ENCODE measurements around the gene LHX6. TPM values are rescaled to one million over a fixed set of nuclear protein-coding genes. Genes with fewer than 3 reads are reported as not detected.

Gene LHX6
- total and polyA plus RNA-seq, 9 of the 15 experiments (the other 6 are each of a cell fraction or from before 2014, with no cell fraction given): 2.8 to 16.3 (median 7.9) TPM

DNA sequence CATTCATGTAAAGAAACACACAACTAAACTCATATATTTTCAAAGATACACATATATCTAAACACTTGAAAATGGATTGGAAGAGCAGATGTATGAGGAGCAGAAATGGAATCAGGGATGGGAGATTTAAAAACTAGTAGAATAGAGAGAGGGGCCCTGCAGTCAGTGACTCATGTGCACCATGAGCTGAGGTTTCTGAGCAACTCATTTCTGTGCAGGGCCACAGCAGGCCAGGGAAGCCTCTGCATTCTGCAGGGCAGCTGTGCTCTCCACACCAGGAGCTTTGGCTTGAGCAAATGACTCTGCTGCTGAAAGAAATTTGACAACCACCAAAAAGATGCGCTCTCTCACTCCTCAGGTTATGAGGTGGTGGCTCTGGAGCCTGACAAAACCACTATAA is 27.1 kb downstream of the LHX6 start:
- BruUV-seq (replicated peaks): no TSS peak
- POLR2A ChIA-PET: interaction anchor here (0.6 to 1.1 kb wide), 2 partner anchors 21 to 589 kb away, joined by 3 to 4 read pairs; no protein-coding TSS in a partner anchor
- Histone ChIP-seq H3K4me2 (ENCODE audit: insufficient read depth, low read length) (no peak overlapping the region), H3K4me3 (no peak overlapping the region), H2AFZ (ENCODE audit: low read depth, low read length) (no peak overlapping the region), H3K9me3 (replicated peaks; ENCODE audit: control insufficient read depth, insufficient read depth, low read depth, low read length) (no peaks in the 10 kb centered on the region), H3K27ac (ENCODE audit: extremely low read depth, low read depth, low read length) (no peak overlapping the region), H3K9ac (ENCODE audit: insufficient read depth in 1 of 2, low read depth in 2 of 2, low read length in 2 of 2) (no peak overlapping the region), H3K36me3 (ENCODE audit: control insufficient read depth, insufficient read depth, low read length) (peaks cover 31% of the 10 kb centered on the region; the same call in 2 of the 3 replicates), H3K79me2 (ENCODE audit: control insufficient read depth, insufficient read depth, low read length) (no peaks in the 10 kb centered on the region), H3K4me1 (replicated peaks in 1 of 2; ENCODE audit: control insufficient read depth in 2 of 2, insufficient read depth in 2 of 2, low read length in 2 of 2) (no peaks in the 10 kb centered on the region), H3K9me1 (ENCODE audit: control insufficient read depth, insufficient read depth, low read length) (no peaks in the 10 kb centered on the region), H4K20me1 (replicated peaks; ENCODE audit: control insufficient read depth, insufficient read depth, low read length) (0 out of 2 replicates have a peak, but pooled peaks cover 4% of the 10 kb centered on the region), H3K27me3 (ENCODE audit: control insufficient read depth in 2 of 2, insufficient read depth in 2 of 2, low read length in 2 of 2) (no peaks in the 10 kb centered on the region)
- 100% methylated on average over 1 of the region's 1 CpG for WGBS (ENCODE audit: insufficient coverage, low coverage, missing lambda C conversion rate)
- FAIRE-seq (no peak), DNase-seq (ENCODE audit: extremely low read depth in 1 of 4, low spot score in 3 of 4) (no peak), ATAC-seq (no peak)
- TF ChIP-seq NRF1 (conservative IDR thresholded peaks at IDR 0.05 in 1 of 2, IDR thresholded peaks at IDR 0.05 in 1 of 2) (no peak), CCAR2 (IDR thresholded peaks at IDR 0.05; ENCODE audit: low read depth, low read length) (no peak), ATF1 (CRISPR knock-in tag; IDR thresholded peaks at IDR 0.05) (no peak), ATF1 (tag; IDR thresholded peaks at IDR 0.05) (no peak), IRF2 (CRISPR knock-in tag; IDR thresholded peaks at IDR 0.05) (no peak), MCM7 (IDR thresholded peaks at IDR 0.05) (no peak), KLF6 (CRISPR knock-in tag; IDR thresholded peaks at IDR 0.05; ENCODE audit: borderline replicate concordance) (no peak), CREB1 (IDR thresholded peaks at IDR 0.05) (no peak), CREB1 (CRISPR knock-in tag; IDR thresholded peaks at IDR 0.05) (no peak), TCF7 (IDR thresholded peaks at IDR 0.05; ENCODE audit: borderline replicate concordance) (no peak)
- TF ChIP-seq, protein P1, sequence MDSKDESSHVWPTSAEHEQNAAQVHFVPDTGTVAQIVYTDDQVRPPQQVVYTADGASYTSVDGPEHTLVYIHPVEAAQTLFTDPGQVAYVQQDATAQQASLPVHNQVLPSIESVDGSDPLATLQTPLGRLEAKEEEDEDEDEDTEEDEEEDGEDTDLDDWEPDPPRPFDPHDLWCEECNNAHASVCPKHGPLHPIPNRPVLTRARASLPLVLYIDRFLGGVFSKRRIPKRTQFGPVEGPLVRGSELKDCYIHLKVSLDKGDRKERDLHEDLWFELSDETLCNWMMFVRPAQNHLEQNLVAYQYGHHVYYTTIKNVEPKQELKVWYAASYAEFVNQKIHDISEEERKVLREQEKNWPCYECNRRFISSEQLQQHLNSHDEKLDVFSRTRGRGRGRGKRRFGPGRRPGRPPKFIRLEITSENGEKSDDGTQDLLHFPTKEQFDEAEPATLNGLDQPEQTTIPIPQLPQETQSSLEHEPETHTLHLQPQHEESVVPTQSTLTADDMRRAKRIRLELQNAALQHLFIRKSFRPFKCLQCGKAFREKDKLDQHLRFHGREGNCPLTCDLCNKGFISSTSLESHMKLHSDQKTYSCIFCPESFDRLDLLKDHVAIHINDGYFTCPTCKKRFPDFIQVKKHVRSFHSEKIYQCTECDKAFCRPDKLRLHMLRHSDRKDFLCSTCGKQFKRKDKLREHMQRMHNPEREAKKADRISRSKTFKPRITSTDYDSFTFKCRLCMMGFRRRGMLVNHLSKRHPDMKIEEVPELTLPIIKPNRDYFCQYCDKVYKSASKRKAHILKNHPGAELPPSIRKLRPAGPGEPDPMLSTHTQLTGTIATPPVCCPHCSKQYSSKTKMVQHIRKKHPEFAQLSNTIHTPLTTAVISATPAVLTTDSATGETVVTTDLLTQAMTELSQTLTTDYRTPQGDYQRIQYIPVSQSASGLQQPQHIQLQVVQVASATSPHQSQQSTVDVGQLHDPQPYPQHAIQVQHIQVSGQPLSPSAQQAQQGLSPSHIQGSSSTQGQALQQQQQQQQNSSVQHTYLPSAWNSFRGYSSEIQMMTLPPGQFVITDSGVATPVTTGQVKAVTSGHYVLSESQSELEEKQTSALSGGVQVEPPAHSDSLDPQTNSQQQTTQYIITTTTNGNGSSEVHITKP (IDR thresholded peaks at IDR 0.05; ENCODE audit: partially characterized antibody): no peak
- intact Hi-C loops (cut with micrococcal nuclease) (no loop called here), in situ Hi-C loops (cut with MboI) (no loop called here)
- CTCF ChIA-PET (ENCODE audit: low intra/inter-chr PET ratio): no interaction called here

Data from K562 (cell line).